Measurements from ENCODE around the gene EMC7.

GRCh38 chr15:34107315-34107714 is 5.7 kb upstream of the EMC7 start:
- no peak for TF ChIP-seq POLR2A (IDR thresholded peaks at IDR 0.05; ENCODE audit: low read length)
- no peak for TF ChIP-seq GATA1 (IDR thresholded peaks at IDR 0.05; ENCODE audit: low read depth, low read length)
